GOT3 (cell line): ENCODE data around the gene C4orf50.

ENCODE experiments used
- DNase-seq: peaks from one replicate; lab custom pipeline; 2025; ENCODE audit warnings: mixed read lengths; lab: John Stamatoyannopoulos, UW

The C4orf50 gene

GRCh38 chr4:5890063-5890727 lies 128.0 kb downstream of the C4orf50 start:
- DNase-seq = no peak

- DNase-seq = no peak
Observed at GRCh38 chr4:5889002-5889696, 129.1 kb downstream of the C4orf50 start.

- no peak for DNase-seq
Observed at GRCh38 chr4:5888222-5889001, 129.8 kb downstream of the C4orf50 start.

GRCh38 chr4:5887361-5888221 lies 130.6 kb downstream of the C4orf50 start:
- no peak for DNase-seq

- no peak for DNase-seq
Observed at GRCh38 chr4:5887011-5887360, 131.2 kb downstream of the C4orf50 start.

GRCh38 chr4:5885733-5886132 lies 132.5 kb downstream of the C4orf50 start:
- DNase-seq = no peak

GRCh38 chr4:5884796-5885195 lies 133.4 kb downstream of the C4orf50 start:
- DNase-seq = no peak

GRCh38 chr4:5883916-5884315 lies 134.3 kb downstream of the C4orf50 start:
- no peak for DNase-seq

GRCh38 chr4:5882947-5883346 lies 135.3 kb downstream of the C4orf50 start:
- no peak for DNase-seq

- DNase-seq = no peak
Observed at GRCh38 chr4:5881340-5881739, 136.9 kb downstream of the C4orf50 start.

- no peak for DNase-seq
Observed at GRCh38 chr4:5878359-5878758, 139.9 kb downstream of the C4orf50 start.

- no peak for DNase-seq
Observed at GRCh38 chr4:5877392-5877791, 140.8 kb downstream of the C4orf50 start.

- no peak for DNase-seq
Observed at GRCh38 chr4:5874811-5875449, 143.3 kb downstream of the C4orf50 start.

- no peak for DNase-seq
Observed at GRCh38 chr4:5870701-5871100, 147.5 kb downstream of the C4orf50 start.

- DNase-seq = no peak
Observed at GRCh38 chr4:5869966-5870619, 148.1 kb downstream of the C4orf50 start.

- DNase-seq = no peak
Observed at GRCh38 chr4:5867866-5868265, 150.4 kb downstream of the C4orf50 start.

GRCh38 chr4:5866841-5867813 lies 151.1 kb downstream of the C4orf50 start:
- no peak for DNase-seq

- DNase-seq = no peak
Observed at GRCh38 chr4:5865896-5866599, 152.2 kb downstream of the C4orf50 start.

- DNase-seq = no peak
Observed at GRCh38 chr4:5863461-5864113, 154.6 kb downstream of the C4orf50 start.
